ENCODE measurements around the gene THRA. TPM values are rescaled to one million over a fixed set of nuclear protein-coding genes. Genes with fewer than 3 reads are reported as not detected.
A peak's percentile ranks its signal among the peaks of the same experiment; 100 is the strongest.

THRA gene
- total and polyA plus RNA-seq, 5 donors from 2014 or later: 10.7 to 29.4 (median 15.2) TPM

DNA sequence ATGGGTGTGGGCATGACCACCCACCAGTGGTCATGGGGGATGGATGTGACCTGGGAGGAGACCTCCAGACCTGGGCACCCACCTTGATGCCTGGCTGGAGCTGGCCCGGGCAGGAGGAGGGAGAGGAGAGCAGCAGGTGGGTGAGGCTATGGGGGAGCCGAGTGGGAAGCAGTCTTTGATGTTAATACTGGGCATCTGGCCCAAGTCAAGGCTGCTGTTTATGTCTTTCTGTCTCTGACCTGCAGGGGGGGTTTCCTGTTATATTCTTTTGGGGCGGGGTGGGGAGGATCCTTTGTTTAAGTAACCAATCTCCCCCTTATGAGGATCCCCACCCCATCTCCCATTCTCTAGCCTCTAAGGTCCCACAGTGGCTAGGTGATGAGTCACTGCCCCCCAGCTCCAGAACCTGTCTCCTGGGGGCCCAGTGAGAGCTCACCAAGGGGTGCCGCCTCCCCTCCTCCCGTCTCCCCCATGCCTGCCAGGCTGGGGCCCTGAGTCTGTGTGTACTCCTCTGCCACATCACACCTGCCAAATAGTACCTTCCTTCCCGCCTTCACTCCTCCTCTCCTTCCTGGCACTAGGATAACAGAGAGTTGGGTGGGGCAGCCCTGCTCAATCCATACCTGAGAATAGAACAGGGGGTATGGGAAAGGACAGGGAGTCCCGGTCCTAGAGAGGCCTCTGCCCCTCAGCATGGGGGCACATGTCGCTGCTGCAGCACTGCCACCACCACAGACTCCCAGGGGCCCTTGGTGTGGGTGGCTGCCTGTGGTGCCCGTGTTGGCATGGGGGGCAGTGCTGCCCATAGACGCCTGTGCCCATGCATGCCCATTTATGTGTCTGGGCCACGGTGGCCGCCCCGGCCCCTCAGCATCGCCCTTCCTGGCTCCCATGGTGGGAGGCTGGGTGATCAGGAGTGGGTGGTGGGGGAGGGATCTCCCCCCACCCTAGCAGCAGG is 7.3 kb downstream of the THRA start:
- Mint-ChIP-seq H3K27me3 (peaks cover 6% of the 10 kb centered on the region), H3K27ac (peak overlapping the region; percentile 95 to 99 (median 96)), H3K36me3 (no peaks in the 10 kb centered on the region), H3K9me3 (peaks cover 0 to 1% (median 0%) of the 10 kb centered on the region in 7 donors), H3K4me3 (peak overlapping the region; percentile 87 to 91 (median 91)), H3K4me1 (peaks cover 4 to 90% (median 49%) of the 10 kb centered on the region in 4 donors)
- H3K4me3 ChIP-seq (ENCODE audit: low read depth, low read length): no peak overlapping the region
- DNase-seq (peak; percentile 33 to 71 (median 40)), ATAC-seq (ENCODE audit: low read depth in 2 of 2) (peak; percentile 41 to 50)
- peaks cover 69% of the 10 kb centered on the region for H3K4me1 ChIP-seq (ENCODE audit: control insufficient read depth, insufficient read depth, low read length, poor library complexity, severe bottlenecking)
- peaks cover 2% of the 10 kb centered on the region for H3K36me3 ChIP-seq (ENCODE audit: control insufficient read depth, insufficient read depth, low read length)
- H3K27me3 ChIP-seq (ENCODE audit: control insufficient read depth, insufficient read depth, low read length): no peaks in the 10 kb centered on the region
- no peaks in the 10 kb centered on the region for H3K9me3 ChIP-seq (ENCODE audit: control insufficient read depth in 2 of 2, low read length in 2 of 2)
- peak overlapping the region; percentile 71 for H3K27ac ChIP-seq (ENCODE audit: insufficient read depth, low read length, poor library complexity, severe bottlenecking)

- Histone ChIP-seq H3K4me1 (ENCODE audit: control insufficient read depth, insufficient read depth, low read length, poor library complexity, severe bottlenecking) (peaks cover 69% of the 10 kb centered on the region), H3K27me3 (ENCODE audit: control insufficient read depth, insufficient read depth, low read length) (no peaks in the 10 kb centered on the region), H3K9me3 (ENCODE audit: control insufficient read depth in 2 of 2, low read length in 2 of 2) (no peaks in the 10 kb centered on the region), H3K27ac (ENCODE audit: insufficient read depth, low read length, poor library complexity, severe bottlenecking) (peak overlapping the region; percentile 71), H3K36me3 (ENCODE audit: control insufficient read depth, insufficient read depth, low read length) (peaks cover 3% of the 10 kb centered on the region), H3K4me3 (ENCODE audit: low read depth, low read length) (no peak overlapping the region)
- H3K9me3 Mint-ChIP-seq: no peaks in the 10 kb centered on the region
- H3K27ac Mint-ChIP-seq: peak overlapping the region; percentile 20 to 95 (median 74)
- H3K36me3 Mint-ChIP-seq: peaks cover 4% of the 10 kb centered on the region
- H3K4me3 Mint-ChIP-seq: peak overlapping the region in 1 of 4 donors; percentile 21
- no peak for ATAC-seq (ENCODE audit: low read depth in 2 of 2)
- no peak for DNase-seq
- H3K27me3 Mint-ChIP-seq: peaks cover 6% of the 10 kb centered on the region
- peaks cover 8 to 91% (median 49%) of the 10 kb centered on the region in 4 donors for H3K4me1 Mint-ChIP-seq
Measured at GRCh38 chr17:40070709-40071312, 8.0 kb downstream of the THRA start.

DNA sequence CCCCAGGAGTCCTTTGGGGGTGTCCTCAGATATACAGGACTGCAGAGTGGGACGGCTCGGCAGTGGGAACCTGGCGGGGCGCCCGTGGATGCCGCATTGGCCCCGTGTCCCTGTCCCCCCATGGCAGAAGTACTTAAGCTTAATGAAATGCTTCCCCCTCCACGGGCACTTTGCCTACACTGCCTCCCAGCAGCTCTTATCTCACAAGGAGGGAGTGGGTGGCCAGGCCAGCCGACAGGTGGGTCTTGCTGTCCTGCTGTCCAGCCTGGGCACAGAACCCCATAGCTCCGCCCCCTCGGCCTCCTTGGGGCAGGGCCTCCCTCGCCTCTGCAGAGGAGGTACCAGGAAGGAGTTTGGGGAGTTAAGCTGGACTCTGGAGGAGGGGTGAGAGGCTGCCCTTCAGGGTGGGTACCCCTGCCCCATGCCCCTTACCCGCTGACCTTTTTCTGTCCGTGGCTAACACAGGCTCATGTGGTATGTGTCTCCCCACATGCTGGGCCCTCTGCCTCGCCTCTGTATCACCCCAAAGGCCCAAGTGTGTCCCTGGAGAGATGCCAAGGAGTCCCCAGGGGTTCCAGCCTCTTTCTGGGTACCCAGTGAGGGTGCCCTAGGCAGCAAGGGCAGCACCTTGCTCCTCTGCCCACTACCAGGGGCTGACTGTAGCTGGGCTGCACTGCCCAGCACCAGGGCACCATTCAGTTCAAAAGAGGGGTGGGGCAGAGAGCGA is 8.7 kb downstream of the THRA start:
- H3K36me3 Mint-ChIP-seq: peaks cover 4% of the 10 kb centered on the region
- peak overlapping the region in 1 of 3 donors; percentile 48 for H3K27ac Mint-ChIP-seq
- ATAC-seq (ENCODE audit: low read depth in 2 of 2) (no peak), DNase-seq (no peak)
- peaks cover 6% of the 10 kb centered on the region for H3K27me3 Mint-ChIP-seq
- Histone ChIP-seq H3K27ac (ENCODE audit: insufficient read depth, low read length, poor library complexity, severe bottlenecking) (peak overlapping the region; percentile 55), H3K4me1 (ENCODE audit: control insufficient read depth, insufficient read depth, low read length, poor library complexity, severe bottlenecking) (peaks cover 68% of the 10 kb centered on the region), H3K27me3 (ENCODE audit: control insufficient read depth, insufficient read depth, low read length) (no peaks in the 10 kb centered on the region), H3K36me3 (ENCODE audit: control insufficient read depth, insufficient read depth, low read length) (peaks cover 5% of the 10 kb centered on the region), H3K4me3 (ENCODE audit: low read depth, low read length) (no peak overlapping the region), H3K9me3 (ENCODE audit: control insufficient read depth in 2 of 2, low read length in 2 of 2) (no peaks in the 10 kb centered on the region)
- H3K4me1 Mint-ChIP-seq: peaks cover 8 to 91% (median 52%) of the 10 kb centered on the region in 4 donors
- no peaks in the 10 kb centered on the region for H3K9me3 Mint-ChIP-seq
- H3K4me3 Mint-ChIP-seq: no peak overlapping the region

DNA sequence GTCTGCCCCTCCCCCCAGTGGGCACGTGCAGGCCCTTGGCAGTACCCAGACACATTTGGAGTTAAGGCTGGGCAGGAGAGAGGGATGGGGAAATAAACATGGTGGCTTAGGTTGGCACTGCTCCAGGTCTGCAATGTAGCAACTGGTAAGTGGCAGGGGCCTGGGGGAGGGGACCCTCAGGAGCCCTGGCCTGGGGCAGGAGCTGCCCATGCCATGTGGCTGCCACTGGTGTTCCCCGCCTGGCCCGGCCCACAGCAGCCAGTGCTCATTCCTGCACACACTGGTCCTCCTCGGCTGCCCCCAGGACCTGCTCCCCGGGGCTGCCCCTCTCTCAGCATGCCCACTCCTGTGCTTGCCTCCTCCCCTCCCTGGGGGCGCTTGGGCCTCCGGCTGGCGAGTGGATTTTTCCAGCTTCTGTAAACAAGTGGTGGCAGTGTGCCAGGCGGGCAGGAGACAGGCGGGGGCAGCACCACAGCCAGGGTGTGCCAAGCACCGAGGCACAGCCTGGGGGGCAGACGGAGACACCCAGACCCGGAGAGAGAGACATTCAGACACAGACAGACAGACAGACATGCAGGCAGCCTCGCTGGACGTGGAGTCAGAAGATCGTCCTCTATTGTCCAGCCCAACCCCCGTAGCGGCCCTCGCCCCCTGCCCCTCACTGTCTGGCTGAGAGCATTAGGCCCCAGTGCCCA is 9.4 kb downstream of the THRA start:
- peak overlapping the region; percentile 29 for H3K27ac ChIP-seq (ENCODE audit: insufficient read depth, low read length, poor library complexity, severe bottlenecking)
- H3K9me3 Mint-ChIP-seq: no peaks in the 10 kb centered on the region
- no peaks in the 10 kb centered on the region for H3K27me3 ChIP-seq (ENCODE audit: control insufficient read depth, insufficient read depth, low read length)
- H3K4me1 ChIP-seq (ENCODE audit: control insufficient read depth, insufficient read depth, low read length, poor library complexity, severe bottlenecking): peaks cover 64% of the 10 kb centered on the region
- peaks cover 10% of the 10 kb centered on the region for H3K36me3 ChIP-seq (ENCODE audit: control insufficient read depth, insufficient read depth, low read length)
- peaks cover 6% of the 10 kb centered on the region for H3K27me3 Mint-ChIP-seq
- DNase-seq (no peak), ATAC-seq (ENCODE audit: low read depth in 2 of 2) (no peak)
- peaks cover 5% of the 10 kb centered on the region for H3K36me3 Mint-ChIP-seq
- H3K4me1 Mint-ChIP-seq: peaks cover 8 to 87% (median 47%) of the 10 kb centered on the region in 4 donors
- no peak overlapping the region for H3K27ac Mint-ChIP-seq
- no peak overlapping the region for H3K4me3 Mint-ChIP-seq
- H3K9me3 ChIP-seq (ENCODE audit: control insufficient read depth in 2 of 2, low read length in 2 of 2): no peaks in the 10 kb centered on the region
- H3K4me3 ChIP-seq (ENCODE audit: low read depth, low read length): no peak overlapping the region

DNA sequence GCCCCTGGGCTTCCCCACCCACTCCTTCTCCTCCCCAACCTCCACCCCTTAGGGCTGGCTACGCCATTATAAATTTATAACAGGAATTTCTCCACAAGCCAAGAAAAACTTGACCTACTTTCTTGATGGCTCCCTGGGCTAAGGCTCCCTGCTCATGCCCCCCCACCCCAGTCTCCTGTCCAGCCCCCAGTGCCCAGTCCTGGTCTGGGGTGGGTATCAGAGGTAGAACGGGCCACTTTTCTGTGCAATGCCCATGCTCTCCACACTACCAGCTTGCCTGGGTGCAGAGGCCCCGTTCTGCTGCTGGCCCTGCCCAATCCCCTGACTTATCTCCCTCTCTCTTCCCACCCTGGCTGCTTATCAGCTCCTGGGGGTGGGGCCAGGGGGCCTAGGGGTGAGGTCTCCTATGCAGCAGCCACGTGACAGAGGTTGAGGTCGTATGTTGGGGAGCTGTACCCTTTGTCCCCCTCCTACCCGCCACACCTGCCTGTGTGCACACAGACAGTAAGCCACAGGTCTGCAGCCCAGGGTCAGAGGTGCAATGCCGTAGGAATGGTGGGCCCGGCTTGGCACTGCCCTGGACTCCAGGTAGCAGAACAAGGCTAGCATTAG is 10.1 kb downstream of the THRA start:
- H3K9me3 ChIP-seq (ENCODE audit: control insufficient read depth in 2 of 2, low read length in 2 of 2): no peaks in the 10 kb centered on the region
- H3K27ac ChIP-seq (ENCODE audit: insufficient read depth, low read length, poor library complexity, severe bottlenecking): peak overlapping the region; percentile 28
- Mint-ChIP-seq H3K36me3 (peaks cover 10% of the 10 kb centered on the region), H3K9me3 (no peaks in the 10 kb centered on the region), H3K27me3 (peaks cover 6% of the 10 kb centered on the region), H3K27ac (peak overlapping the region in 1 of 3 donors; percentile 57), H3K4me1 (peaks cover 10 to 82% (median 44%) of the 10 kb centered on the region in 4 donors), H3K4me3 (no peak overlapping the region)
- H3K36me3 ChIP-seq (ENCODE audit: control insufficient read depth, insufficient read depth, low read length): peaks cover 14% of the 10 kb centered on the region
- peaks cover 57% of the 10 kb centered on the region for H3K4me1 ChIP-seq (ENCODE audit: control insufficient read depth, insufficient read depth, low read length, poor library complexity, severe bottlenecking)
- H3K27me3 ChIP-seq (ENCODE audit: control insufficient read depth, insufficient read depth, low read length): no peaks in the 10 kb centered on the region
- H3K4me3 ChIP-seq (ENCODE audit: low read depth, low read length): no peak overlapping the region
- ATAC-seq (ENCODE audit: low read depth in 2 of 2): no peak
- DNase-seq: no peak

- Histone ChIP-seq H3K27me3 (ENCODE audit: control insufficient read depth, insufficient read depth, low read length) (no peaks in the 10 kb centered on the region), H3K4me3 (ENCODE audit: low read depth, low read length) (no peak overlapping the region), H3K9me3 (ENCODE audit: control insufficient read depth in 2 of 2, low read length in 2 of 2) (no peaks in the 10 kb centered on the region), H3K36me3 (ENCODE audit: control insufficient read depth, insufficient read depth, low read length) (peaks cover 20% of the 10 kb centered on the region), H3K27ac (ENCODE audit: insufficient read depth, low read length, poor library complexity, severe bottlenecking) (no peak overlapping the region), H3K4me1 (ENCODE audit: control insufficient read depth, insufficient read depth, low read length, poor library complexity, severe bottlenecking) (peaks cover 50% of the 10 kb centered on the region)
- H3K27me3 Mint-ChIP-seq: peaks cover 6% of the 10 kb centered on the region
- no peak for DNase-seq
- peaks cover 13% of the 10 kb centered on the region for H3K36me3 Mint-ChIP-seq
- H3K4me1 Mint-ChIP-seq: peaks cover 9 to 76% (median 40%) of the 10 kb centered on the region in 4 donors
- no peak for ATAC-seq (ENCODE audit: low read depth in 2 of 2)
- H3K27ac Mint-ChIP-seq: peak overlapping the region; percentile 49 to 95 (median 57)
- H3K9me3 Mint-ChIP-seq: no peaks in the 10 kb centered on the region
- peak overlapping the region in 1 of 4 donors; percentile 15 for H3K4me3 Mint-ChIP-seq
Measured at GRCh38 chr17:40073454-40074174, 10.8 kb downstream of the THRA start.

Data from CD4-positive, CD25-positive, alpha-beta regulatory T cell (primary cell).